Ishikawa (cell line): Measurements from ENCODE around the gene MYO18A.

Experiments used
- CEBPB ChIP-seq: IDR thresholded peaks from 2 replicates; pipeline ENCODE4 v1.6.1; 2012
- CREB1 ChIP-seq: IDR thresholded peaks from 2 replicates; pipeline ENCODE4 v1.6.1; 2012; ENCODE audit warnings: low read depth
- EGR1 ChIP-seq: IDR thresholded peaks from 2 replicates; pipeline ENCODE4 v1.6.1; 2012
- EP300 ChIP-seq: IDR thresholded peaks from 2 replicates; pipeline ENCODE4 v1.6.1; 2012; ENCODE audit warnings: borderline replicate concordance
- FOXM1 ChIP-seq: IDR thresholded peaks from 2 replicates; pipeline ENCODE4 v1.6.1; 2012; ENCODE audit warnings: low read depth, borderline replicate concordance
- MAX ChIP-seq: IDR thresholded peaks from 2 replicates; pipeline ENCODE4 v1.6.1; 2012
- NFIC ChIP-seq: IDR thresholded peaks from 2 replicates; pipeline ENCODE4 v1.6.1; 2012
- RAD21 ChIP-seq: IDR thresholded peaks from 2 replicates; pipeline ENCODE4 v1.6.1; 2012; ENCODE audit warnings: low read depth
- REST ChIP-seq: IDR thresholded peaks from 2 replicates; pipeline ENCODE4 v1.6.1; 2012; ENCODE audit warnings: low read depth, mild to moderate bottlenecking
- TAF1 ChIP-seq: IDR thresholded peaks from 2 replicates; pipeline ENCODE4 v1.6.1; 2012; ENCODE audit warnings: low read depth, mild to moderate bottlenecking
- TCF12 ChIP-seq: IDR thresholded peaks from 2 replicates; pipeline ENCODE4 v1.6.1; 2012; ENCODE audit warnings: low read depth
- TEAD4 ChIP-seq: IDR thresholded peaks from 2 replicates; pipeline ENCODE4 v1.6.1; 2012
- USF1 ChIP-seq: IDR thresholded peaks from 2 replicates; pipeline ENCODE4 v1.6.1; 2012
- YY1 ChIP-seq: IDR thresholded peaks from 2 replicates; pipeline ENCODE4 v1.6.1; 2012; ENCODE audit warnings: low read depth
- ZBTB7A ChIP-seq: IDR thresholded peaks from 2 replicates; pipeline ENCODE4 v1.6.1; 2012; ENCODE audit warnings: low read depth

The MYO18A gene

GRCh38 chr17:29157310-29157709, 22.9 kb downstream of the MYO18A start:
- TF ChIP-seq NFIC (no peak), REST (no peak), TAF1 (no peak), YY1 (no peak), CREB1 (no peak), EGR1 (no peak), CEBPB (no peak), EP300 (no peak), ZBTB7A (no peak), MAX (no peak), USF1 (no peak), FOXM1 (no peak), TEAD4 (no peak), RAD21 (no peak), TCF12 (no peak)

GRCh38 chr17:29156781-29157180, 23.4 kb downstream of the MYO18A start:
- TF ChIP-seq NFIC (no peak), EGR1 (no peak), YY1 (no peak)

- TF ChIP-seq ZBTB7A (no peak), FOXM1 (no peak), EP300 (no peak), REST (no peak), TEAD4 (no peak), TCF12 (no peak), USF1 (no peak), NFIC (no peak), EGR1 (no peak), YY1 (no peak), CEBPB (no peak), MAX (no peak), TAF1 (no peak), RAD21 (no peak), CREB1 (no peak)
Observed at GRCh38 chr17:29155966-29156338, 24.2 kb downstream of the MYO18A start.

GRCh38 chr17:29155227-29155965, 24.8 kb downstream of the MYO18A start:
- TF ChIP-seq CEBPB (no peak), EP300 (0 out of 2 replicates have a peak, but pooled peaks have one; percentile 42), FOXM1 (no peak), MAX (peak; percentile 47; the same call in 1 of the 2 replicates), NFIC (peak; percentile 39; the same call in 1 of the 2 replicates), CREB1 (no peak), REST (no peak), TAF1 (no peak), YY1 (no peak), USF1 (no peak), EGR1 (no peak), ZBTB7A (no peak), TCF12 (peak; percentile 60; the same call in 1 of the 2 replicates), RAD21 (no peak), TEAD4 (no peak)
